SKM-1 treated with dmso at 0.1 percent for 144 hours (cell line): ENCODE data around the gene THSD4.
A peak's percentile ranks its signal among the peaks of the same experiment; 100 is the strongest.

ENCODE experiments used
- DNase-seq: peaks from one replicate; lab custom pipeline; 2025; ENCODE audit not compliant: unreplicated experiment; lab: John Stamatoyannopoulos, UW

The THSD4 gene

DNA sequence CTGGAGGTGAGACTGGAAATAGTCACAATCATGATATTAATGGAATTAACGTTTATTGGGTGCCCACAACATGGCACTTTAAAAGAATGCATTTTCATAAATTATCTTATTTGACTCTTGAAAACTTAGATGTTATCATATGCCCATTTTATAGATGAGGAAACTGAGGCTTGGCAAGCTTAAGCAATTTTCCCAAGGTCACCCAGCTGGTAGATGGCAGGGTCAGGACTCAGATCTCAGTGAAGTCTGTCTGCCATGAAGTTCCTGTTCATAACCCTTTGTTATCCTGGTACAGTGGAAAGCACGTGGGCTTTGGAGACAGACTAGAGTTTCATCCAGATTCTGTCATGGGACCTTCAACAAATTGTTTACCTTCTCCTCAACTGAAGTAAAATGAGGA lies 520.5 kb downstream of the THSD4 start:
- no peak for DNase-seq

DNA sequence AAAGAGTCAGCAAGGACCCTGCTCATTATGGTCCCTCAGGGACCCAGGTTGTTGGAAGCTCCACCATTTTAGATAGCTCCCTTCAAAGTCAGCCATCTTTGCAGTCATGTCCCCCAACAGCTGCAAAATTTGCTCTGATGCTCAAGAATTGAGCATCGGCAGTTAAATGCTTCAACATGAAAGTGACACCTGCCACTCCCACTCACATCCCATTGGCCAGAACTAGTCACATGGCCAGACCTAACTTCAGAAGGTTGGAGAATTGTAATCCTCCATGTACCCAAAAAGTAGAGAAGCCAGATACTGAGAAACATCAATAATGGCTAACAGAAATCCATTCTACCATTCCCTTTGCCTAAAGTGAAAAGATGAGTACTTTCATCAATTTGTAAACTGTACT lies 523.6 kb downstream of the THSD4 start:
- no peak for DNase-seq

- DNase-seq = no peak
These were observed 524.2 kb downstream of the THSD4 start for GRCh38 chr15:71639471-71639870.

DNA sequence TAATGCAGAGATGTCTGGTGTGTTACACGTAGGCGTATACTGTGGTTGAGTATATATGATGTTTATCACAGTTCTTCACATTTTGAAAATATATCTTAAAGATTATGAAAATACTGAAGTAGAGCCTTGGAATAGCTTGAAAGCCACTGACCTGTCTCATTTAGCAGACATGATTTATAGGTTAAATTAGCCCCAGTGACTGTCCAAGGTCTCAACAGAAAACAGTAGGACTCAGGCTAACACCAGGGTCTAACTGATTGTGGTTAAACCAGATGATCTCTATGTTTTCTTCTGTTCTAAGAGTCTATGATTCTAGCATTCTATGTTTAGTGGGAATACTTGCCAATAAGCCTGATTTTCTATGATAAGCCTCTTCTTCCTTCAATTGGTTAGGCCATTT lies 528.6 kb downstream of the THSD4 start:
- DNase-seq = no peak

- no peak for DNase-seq
These were observed 531.7 kb downstream of the THSD4 start for GRCh38 chr15:71646767-71647486.

DNA sequence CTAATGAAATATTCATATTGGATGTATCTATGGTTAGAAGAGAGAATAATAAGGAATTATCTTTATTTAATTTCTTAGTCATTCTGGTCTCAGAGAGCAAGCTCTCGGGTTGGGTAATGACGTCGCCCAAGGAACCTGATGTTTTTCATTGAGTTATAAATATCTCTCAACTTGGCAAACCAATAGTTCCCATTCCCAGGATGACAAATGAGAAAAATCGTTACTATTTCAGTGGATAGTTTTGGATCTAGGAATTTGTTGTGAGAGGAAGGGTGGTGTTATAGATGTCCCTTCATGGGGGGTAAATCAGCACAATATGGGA lies 532.2 kb downstream of the THSD4 start:
- DNase-seq = no peak

DNA sequence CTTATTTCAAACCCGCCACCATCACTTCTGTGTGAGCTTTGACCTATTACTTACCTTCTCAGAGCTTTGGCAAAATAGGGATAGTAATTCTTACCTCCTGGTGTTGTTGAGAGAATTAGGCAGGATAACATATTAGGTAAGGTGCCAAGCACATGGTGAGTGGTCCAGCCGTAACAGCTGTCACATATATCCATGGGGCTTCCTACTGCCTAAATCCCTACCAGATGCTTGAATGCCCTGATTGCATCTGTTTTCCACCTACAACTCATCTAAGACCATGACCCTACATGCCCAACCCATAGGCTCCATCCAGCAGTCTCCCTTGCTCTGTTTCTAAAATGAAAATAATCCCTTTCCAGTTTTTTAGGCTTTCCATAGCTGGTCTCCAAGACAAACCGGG lies 532.8 kb downstream of the THSD4 start:
- no peak for DNase-seq

DNA sequence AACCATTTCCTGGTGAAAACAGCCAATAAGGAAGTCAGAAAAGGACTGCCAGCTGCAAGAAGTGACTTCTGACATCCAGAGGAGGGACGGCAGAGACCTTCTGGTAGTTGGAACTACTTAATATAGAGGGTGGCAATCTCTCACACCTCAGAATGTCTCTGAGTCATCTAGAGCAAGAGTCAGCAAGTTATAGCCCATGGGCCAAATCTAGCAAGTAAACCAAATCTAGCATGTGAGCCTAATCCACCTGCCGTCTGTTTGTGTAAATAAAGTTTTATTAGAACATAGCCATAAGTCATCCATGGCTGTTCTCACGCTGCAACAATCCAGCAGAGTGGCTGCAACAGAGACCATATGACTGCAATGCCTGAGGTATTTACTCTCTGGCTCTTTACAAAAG lies 534.6 kb downstream of the THSD4 start:
- DNase-seq = no peak

DNA sequence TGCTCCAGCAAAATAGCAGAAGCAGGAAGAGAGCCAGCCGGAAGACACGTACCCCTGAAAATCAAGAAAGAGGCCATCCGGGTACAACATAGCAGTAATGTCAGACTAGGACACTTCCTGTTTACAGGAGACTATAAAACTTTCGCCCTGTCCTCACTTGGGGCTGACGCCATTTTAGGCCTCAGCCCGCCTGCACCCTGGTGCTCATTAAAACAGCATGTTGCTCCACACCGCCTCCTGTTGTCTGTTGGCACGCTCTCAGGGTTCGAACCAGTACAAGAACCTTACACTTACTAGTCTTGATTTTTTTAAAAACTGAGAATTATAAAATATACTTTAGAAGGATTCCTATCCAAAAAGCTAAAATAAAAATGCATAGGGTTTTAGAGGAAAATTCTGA lies 535.3 kb downstream of the THSD4 start:
- no peak for DNase-seq

- DNase-seq = peak; percentile 9
These were observed 536.5 kb downstream of the THSD4 start for GRCh38 chr15:71651750-71652186.

DNA sequence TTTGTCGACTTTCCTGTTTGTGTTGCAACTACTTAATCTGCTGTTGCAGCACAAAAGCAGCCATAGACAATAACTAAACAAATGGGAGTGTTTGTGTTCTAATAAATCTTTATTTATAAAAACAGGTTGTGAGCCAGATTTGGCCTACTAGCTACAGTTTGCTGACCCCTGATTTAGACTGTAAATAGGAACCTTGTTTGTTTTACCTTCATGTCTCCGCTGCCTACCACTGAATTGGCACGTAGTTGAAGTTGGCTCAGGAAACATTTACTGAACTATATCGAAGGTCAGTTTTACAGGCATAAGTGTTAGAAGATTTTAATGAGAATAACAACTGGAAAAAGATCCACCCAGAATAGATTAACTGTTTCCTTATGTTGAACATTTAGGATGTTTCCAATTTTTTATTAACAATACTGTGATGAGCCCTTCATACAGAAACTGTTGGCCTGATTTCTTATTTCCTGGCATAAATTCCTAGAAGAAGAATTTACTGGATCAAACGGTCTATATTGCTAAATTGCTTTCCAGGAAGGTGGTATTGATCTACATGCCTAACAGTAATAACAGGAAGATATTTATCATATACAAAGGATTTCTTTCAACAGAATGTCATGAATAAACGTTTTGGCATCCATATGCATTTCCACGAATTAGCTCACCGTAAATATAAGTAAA lies 538.9 kb downstream of the THSD4 start:
- no peak for DNase-seq

DNA sequence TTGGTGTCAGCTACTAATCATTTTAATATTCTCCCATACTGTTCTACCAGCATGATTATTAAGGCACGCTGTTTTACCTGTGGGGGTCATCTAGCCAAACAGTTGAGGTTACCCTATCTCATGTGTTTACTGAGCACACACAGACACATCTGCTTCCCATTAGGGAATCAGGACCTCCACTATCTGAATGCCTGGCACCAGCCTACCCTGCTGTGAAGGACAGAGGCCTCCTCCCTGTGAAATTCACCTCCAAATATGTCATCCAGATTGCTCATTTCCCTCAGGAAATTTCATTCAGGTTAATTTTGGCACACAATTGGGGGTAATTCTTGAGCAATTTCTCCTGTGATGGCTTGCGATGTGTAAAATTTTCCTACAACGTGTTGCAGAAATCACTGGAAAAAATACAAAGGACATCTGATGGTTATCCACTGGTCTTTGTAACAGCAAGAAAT lies 539.5 kb downstream of the THSD4 start:
- DNase-seq = no peak

DNA sequence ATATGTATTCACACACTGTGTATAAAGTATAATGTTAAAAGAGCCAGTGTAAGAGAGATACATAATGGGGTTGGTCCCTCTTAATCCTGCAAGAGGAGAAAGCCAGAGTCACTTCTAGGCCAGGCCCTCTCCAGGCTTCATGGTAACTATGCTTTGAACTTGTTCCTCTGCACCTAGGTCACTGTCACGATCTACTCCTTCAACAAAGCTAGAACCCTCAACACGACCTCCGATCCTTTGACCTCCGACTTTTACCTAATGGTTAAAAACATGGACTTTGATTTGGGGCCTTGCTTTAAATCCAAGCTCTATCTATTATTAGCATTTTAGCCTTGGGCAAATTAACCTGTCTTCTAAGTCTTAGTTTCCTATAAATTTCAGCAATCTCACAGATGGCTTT lies 541.2 kb downstream of the THSD4 start:
- DNase-seq = no peak

GRCh38 chr15:71657141-71657540 lies 541.9 kb downstream of the THSD4 start:
- no peak for DNase-seq

GRCh38 chr15:71658036-71658435 lies 542.8 kb downstream of the THSD4 start:
- DNase-seq = no peak

GRCh38 chr15:71658827-71659729 lies 543.8 kb downstream of the THSD4 start:
- DNase-seq = no peak

- no peak for DNase-seq
These were observed 544.4 kb downstream of the THSD4 start for GRCh38 chr15:71659730-71660067.

DNA sequence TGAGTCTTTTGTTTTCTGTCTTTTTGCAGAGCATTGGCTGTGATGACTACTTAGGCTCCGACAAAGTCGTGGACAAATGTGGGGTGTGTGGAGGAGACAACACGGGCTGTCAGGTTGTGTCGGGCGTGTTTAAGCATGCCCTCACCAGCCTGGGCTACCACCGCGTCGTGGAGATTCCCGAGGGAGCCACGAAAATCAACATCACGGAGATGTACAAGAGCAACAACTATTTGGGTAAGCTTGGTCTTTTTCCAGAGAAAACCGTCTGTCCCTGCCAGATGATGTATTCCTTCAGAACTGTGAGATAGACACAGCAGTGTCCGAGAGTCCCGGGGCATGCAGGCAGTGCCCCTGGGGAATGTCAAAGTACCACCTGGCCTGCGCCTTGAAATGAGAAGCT lies 545.2 kb downstream of the THSD4 start:
- DNase-seq = no peak

GRCh38 chr15:71662306-71662705 lies 547.0 kb downstream of the THSD4 start:
- DNase-seq = no peak

DNA sequence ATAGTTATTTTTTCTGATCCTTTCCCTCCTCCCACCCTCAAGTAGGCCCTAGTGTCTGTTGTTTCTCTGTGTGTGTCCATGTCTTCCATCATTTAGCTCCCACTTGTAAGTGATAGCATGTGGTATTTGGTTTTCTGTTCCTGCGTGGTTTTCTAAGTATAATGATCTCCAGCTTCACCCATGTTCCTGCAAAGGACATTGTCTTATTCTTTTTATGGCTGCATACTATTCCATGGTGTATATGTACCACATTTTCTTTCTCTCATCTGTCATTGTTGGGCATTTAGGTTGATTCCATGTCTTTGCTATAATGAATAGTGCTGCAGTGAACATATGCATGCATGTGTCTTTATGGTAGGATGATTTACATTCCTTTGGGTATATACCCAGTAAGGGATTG lies 549.4 kb downstream of the THSD4 start:
- no peak for DNase-seq

DNA sequence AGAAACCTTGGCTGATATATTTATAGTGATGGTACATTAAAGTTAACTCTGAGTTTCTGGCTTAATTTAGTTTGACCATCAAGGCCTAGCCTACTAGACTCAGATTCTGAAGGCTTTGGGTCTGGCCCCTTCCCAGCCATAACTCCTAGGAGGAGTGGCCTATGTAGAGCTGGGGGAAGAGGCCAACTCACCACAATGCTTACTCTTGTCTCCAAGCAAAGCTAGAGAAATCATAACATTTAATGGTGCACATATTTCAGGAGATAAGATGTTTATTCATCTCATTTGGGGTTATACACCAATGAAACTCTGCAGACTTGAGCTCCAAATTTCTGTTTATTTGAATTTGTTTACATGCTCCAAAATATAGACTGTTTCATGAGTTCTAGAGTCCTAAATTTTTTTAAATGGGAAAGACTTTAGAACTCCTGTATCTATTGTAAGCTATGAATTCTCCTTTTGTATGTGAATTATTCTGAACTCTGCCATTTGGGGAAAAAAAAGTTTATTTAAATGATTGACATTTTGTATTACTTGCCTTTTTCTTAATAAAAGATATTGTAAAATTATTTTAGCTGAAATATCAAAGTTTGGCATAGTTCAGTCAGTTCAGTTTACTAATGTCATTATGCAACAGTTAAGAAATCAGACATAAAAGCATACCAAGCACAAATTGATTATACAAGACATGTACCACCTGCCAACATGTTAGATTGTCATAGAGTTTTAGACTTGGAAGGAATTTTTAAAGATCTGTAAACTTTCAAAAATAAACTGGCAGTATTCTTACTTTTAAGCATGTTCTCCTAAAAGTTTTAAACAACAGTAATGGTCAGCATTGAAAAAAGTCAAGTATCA lies 551.7 kb downstream of the THSD4 start:
- DNase-seq = no peak
